CD4-positive, alpha-beta T cell treated with Interleukin-4 for 1 hour (primary cell): ENCODE measurements around the gene RUFY2.
"Not testable (repeated sequence)": the region's sequence is repeated elsewhere in the genome, so short reads cannot be mapped to it uniquely, and the experiment has no call there.

Experiments used
- DNase-seq, 2 donors: peaks; one replicate each; pipeline ENCODE4 v3.0.0-alpha.2; 2020 to 2022

Gene RUFY2

DNA sequence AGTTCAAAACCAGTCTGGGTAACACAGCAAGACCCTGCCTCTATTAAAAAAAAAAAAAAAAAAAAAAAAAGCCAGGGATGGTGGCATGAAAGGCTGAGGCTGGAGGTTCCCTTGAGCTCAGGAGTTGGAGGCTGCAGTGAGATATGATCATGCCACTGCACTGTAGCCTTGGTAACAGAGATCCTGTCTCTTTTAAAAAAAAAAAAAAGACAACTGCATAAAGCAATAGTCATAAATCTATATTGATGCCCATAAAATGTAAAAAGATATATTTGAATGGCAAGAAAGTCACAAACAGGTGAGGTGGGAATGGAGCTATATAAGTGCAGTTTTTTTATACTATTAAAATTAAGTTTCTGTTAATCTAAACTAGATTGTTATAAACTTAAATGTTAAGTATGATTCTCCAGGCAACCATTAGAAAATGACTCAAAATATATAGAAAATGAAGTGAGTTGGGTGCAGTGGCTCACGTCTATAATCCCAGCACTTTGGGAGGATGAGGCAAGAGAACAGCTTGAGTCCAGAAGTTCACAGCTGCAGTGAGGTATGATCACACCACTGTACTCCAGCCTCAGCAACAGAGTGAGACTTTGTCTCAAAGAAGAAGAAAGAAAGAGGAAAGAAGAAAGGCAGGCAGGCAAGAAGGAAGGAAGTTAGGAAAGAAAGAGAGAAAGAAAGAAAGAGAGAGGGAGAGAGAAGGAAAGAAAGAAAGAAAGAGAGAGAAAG, 88.6 kb downstream of the RUFY2 start:
- DNase-seq = no peak

DNA sequence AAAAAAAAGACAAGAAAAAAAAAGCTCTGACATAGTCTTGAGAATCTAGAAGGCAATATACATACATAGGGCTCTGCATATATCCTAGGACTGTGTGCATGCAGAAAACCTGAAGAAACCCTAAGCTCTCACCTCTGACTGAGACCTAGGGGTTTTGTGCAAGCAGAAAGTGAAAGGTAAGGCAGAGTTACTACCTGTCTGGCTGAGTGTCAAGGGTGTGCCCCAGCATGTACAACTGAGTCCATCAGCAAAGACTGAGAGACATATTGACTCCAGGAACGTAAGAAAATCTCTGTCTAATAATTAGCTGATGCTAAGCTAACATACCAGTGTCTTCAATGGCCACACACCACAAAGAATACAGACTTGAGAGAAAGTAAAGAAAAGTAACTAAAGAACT, 91.5 kb downstream of the RUFY2 start:
- no peak for DNase-seq

DNA sequence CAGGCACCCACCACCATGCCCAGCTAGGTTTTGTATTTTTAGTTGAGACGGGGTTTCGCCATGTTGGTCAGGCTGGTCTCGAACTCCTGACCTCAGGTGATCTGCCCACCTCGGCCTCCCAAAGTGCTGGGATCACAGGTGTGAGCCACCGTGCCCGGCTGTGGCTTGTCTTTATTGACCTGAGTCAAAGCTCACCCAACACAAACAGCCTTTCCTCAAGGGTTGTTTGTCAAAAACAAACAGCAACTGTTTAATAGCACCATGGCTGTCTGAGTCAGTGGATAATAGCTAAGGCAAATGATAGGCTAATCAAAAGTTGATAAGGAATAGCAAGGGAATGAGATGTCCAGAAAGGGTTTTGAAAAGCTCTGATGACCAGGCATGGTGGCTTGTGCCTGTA, 92.1 kb downstream of the RUFY2 start:
- not testable (repeated sequence) for DNase-seq

DNA sequence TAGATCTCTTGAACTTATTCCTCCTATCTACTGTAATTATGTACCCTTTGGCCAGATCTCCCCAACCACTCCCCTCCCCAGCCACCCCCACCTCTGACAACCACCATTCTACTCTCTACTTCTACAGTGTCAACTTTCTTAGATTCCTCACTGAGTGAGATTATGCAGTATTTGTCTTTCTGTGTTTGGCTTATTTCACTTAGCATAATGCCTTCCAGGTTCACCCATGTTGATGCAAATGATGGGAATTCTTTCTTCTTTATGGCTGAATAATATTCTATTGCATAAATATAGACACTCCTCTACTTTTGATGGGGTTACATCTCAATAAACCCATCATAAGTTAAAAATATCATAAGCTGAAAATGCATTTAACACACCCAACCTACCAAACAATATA, 96.5 kb downstream of the RUFY2 start:
- DNase-seq = no peak

DNA sequence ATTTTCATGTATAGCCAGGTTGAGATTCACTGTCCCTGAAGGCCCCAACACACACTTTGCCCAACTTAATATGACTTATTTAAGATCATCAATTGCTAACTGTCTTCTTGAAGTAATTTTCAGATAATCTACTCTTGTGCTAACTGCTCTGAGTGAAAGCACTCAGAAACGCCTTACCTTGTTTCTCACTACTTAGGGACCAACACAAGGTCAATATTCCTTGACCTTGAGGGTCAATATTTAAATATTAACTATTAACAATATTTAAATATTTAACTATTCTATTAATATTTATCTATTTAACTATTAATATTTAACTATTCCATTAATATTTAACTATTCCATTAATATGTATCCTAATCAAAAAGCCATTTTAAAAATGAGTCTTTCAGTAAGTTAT, 101.2 kb downstream of the RUFY2 start:
- no peak for DNase-seq

DNA sequence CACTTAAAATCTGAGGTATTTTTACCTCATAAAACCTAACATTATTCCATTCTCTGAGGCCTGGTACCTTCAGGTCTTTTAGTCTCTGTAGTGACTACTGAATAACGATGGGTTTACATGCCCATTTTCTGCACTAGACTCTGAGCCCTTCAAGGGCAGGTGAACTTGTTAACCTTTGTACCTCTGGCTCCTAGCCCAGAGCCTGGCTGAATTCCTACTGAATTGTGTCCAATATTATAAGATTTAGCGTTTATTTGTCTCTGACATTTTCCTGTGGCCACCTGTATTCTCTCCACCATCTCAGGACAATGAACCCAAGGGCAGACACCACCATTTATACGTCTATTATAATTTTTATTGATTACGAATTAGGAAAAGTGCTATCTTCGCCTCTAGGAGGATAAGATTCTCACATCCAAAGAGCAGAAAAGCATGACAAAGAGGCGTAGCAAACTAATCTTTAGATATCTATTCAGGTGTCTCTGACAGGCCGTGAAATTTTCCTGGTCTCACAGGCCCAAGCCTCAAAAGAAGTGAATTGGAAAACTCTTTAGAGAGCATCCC, 103.1 kb downstream of the RUFY2 start:
- no peak for DNase-seq

DNA sequence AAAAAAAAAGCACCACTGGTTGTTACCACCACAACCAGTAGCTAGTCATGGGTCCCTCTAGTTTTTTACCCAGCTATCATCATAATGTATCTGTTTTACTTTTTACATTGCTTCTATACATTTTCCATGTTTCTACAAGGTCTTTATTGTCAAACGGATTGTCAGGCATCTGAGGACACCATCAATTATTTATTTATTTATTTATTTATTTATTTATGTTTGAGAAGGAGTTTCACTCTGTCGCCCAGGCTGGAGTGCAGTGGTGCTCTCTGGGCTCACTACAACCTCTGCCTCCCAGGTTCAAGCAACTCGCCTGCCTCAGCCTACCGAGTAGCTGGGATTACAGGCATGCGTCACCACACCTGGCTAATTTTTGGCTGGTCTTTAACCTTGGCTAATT, 104.2 kb downstream of the RUFY2 start:
- DNase-seq = no peak

DNA sequence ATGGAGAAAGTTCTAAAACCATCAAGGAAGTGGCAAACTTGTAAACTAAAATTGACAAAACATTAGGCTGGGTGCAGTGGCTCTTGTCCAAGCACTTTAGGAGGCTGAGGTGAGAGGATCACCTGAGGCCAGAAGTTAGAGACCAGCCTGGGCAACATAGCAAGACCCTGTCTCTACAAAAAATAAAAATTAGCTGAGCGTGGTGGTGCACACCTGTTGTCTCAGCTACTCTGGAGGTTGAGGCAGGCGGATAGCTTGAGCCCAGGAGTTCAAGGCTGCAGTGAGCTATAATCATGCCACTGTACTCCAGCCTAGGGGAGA, 104.6 kb downstream of the RUFY2 start:
- DNase-seq = no peak

DNA sequence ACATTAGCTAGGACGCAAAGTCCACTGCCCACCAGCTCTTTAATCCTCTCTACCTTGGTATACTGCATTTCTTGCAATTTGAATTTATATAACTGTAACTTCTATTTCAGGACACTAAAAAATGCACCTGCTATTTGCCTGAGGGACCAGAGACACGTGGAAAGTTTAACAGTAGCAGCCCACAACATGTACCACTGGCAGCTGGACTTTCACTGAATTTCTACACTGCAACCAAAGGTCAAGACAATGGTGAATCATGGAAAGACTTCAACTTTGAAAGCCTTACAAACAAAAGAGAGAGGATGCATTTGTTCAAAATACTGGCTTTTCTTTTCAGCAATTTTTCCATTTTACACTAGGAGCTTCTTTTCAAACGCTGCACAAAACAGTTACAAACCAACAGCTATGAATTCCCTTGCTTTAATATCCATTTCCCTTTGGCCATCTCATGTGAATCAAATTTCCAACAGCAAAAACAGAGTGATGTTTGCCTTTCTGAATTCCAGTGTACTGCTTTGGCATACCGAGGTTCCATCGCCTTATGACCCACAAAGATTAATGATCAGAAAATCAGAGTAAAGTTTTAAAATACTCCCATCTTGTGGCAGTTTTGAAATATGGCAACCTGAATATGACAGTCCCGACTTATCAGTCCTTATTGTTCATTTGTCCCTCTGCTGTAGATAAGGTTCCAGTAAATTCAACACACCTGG, 105.1 kb downstream of the RUFY2 start:
- peak in 1 of 2 donors; percentile 36 for DNase-seq

DNA sequence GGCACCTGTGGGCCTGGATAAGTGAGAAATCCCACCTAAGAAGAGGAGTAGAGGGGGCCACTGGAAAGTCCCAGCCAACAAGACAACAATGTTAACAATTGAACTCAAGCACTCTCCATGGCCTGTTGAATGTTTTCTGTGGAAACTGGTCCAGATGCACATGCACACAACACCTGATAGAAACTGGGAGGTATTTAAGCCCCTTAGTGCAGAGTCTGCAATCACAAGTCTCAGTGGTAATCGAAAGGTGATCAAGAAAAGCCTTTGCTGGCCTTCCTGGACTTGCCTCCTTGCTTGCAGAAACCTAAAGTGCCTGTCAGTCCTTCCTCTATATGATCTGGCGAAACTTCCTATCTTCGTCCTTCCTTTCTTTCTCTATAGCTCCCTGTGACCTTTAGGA, 105.8 kb downstream of the RUFY2 start:
- no peak for DNase-seq

DNA sequence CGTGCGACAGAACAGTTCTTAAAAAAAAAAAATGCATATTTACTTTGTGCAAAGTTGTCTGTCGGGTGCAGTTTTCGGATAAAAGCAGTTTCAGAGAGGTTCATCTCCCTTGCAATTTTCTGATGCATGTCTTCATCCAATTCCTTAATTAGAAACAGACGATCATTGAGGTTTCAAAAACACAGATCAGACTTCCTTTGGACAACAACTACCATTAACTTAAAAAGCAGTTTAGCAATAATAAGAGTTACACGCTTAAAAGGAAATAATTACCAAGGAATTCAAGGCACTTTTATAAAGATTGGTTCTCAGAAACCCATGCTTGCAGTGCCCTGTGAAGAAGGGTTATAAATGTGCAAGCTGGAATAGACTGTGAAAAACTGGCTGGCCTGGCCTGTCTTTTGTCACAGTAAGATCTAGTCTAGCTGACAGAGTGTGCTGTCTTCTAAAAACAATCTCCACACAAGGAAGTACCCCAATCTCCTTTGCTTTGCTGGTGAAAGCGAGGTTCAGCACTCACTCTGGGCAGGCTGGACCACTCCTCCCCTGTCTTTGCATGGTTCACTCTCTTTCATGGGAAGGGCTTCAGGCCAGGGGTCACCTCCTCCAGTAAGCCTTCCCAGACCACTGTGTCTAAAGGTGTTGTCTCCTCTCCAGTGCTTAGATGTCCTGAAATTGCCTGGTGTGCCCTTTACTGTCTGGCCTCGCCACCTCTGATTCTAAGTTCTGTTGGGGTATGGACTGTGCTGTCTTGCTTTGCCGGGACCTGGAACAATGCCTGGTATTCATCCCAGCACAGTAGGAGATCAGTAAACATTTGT, 110.0 kb downstream of the RUFY2 start:
- DNase-seq = no peak
